HEK293 (cell line): ENCODE measurements around the gene HABP4.

Experiments used
- CTCF ChIA-PET: fragments of 350-600 bp; formaldehyde crosslinking; extraction: SDS; loops from one replicate; lab custom pipeline; 2021; ENCODE audit warnings: antibody characterized with exemption; lab: Yijun Ruan, JAX
- POLR2A ChIA-PET: fragments of 300-600 bp; formaldehyde crosslinking; extraction: SDS; loops from one replicate; lab custom pipeline; 2020; ENCODE audit warnings: antibody characterized with exemption, inconsistent platforms; lab: Yijun Ruan, JAX
- H3K27ac ChIP-seq: fragments of 200-500 bp; sonication (Bioruptor generic); 2 replicates; pipeline ENCODE4 v1.5.1; 2014; ENCODE audit warnings: low read depth, low read length, control low read depth, inconsistent platforms; ENCODE audit errors: extremely low read depth
- H3K36me3 ChIP-seq, 2 experiments: fragments of 200-500 bp in 1 of 2; sonication (Bioruptor generic) in 1 of 2; 1 replicate in 1 of 2; 2 replicates in 1 of 2; pipeline ENCODE4 v1.5.1; 2014 to 2017; ENCODE audit warnings: inconsistent platforms in 2 of 2, low read length in 2 of 2; ENCODE audit not compliant: control insufficient read depth in 2 of 2, insufficient read depth in 1 of 2
- H3K4me1 ChIP-seq: fragments of 200-500 bp; sonication (Bioruptor generic); 2 replicates; pipeline ENCODE4 v1.5.1; 2014; ENCODE audit warnings: mild to moderate bottlenecking, low read length, inconsistent platforms; ENCODE audit not compliant: control insufficient read depth, insufficient read depth
- H3K4me3 ChIP-seq: 2 replicates; pipeline ENCODE4 v1.5.1; 2011; ENCODE audit warnings: low read depth, mild to moderate bottlenecking, control low read depth, low read length, moderate library complexity
- H3K9me3 ChIP-seq: fragments of 200-500 bp; sonication (Bioruptor generic); 2 replicates; pipeline ENCODE4 v1.5.1; 2014; ENCODE audit warnings: low read depth, low read length, inconsistent platforms; ENCODE audit not compliant: control insufficient read depth, insufficient read depth
- BCL11A ChIP-seq: fragments of 450-650 bp; formaldehyde crosslinking; IDR thresholded peaks from 2 replicates; pipeline ENCODE4 v1.5.1; 2016; ENCODE audit warnings: low read depth, missing biosample characterization, missing genetic modification characterization
- GLIS1 ChIP-seq: fragments of 450-650 bp; formaldehyde crosslinking; IDR thresholded peaks from 2 replicates; pipeline ENCODE4 v1.5.1; 2016; ENCODE audit warnings: missing biosample characterization, missing genetic modification characterization
- IKZF3 ChIP-seq: fragments of 450-650 bp; IDR thresholded peaks from 2 replicates; pipeline ENCODE4 v1.5.0; 2018; ENCODE audit warnings: missing biosample characterization, mild to moderate bottlenecking, missing genetic modification characterization, moderate library complexity
- KLF10 ChIP-seq: fragments of 450-650 bp; IDR thresholded peaks from 2 replicates; pipeline ENCODE4 v1.5.1; 2018; ENCODE audit warnings: missing biosample characterization, mild to moderate bottlenecking, missing genetic modification characterization
- MEIS1 ChIP-seq: sonication (generic); formaldehyde crosslinking; IDR thresholded peaks from 2 replicates; pipeline ENCODE4 v1.8.1; 2022; ENCODE audit warnings: missing genetic modification reagents, mild to moderate bottlenecking, borderline replicate concordance
- PBX3 ChIP-seq: sonication (generic); formaldehyde crosslinking; IDR thresholded peaks from 2 replicates; pipeline ENCODE4 v1.8.1; 2022; ENCODE audit warnings: mild to moderate bottlenecking, moderate library complexity, missing genetic modification reagents
- ZNF114 ChIP-seq: fragments of 450-650 bp; formaldehyde crosslinking; IDR thresholded peaks from 2 replicates; pipeline ENCODE4 v1.5.0; 2017; ENCODE audit warnings: missing biosample characterization, missing genetic modification characterization
- ZNF16 ChIP-seq: fragments of 450-650 bp; formaldehyde crosslinking; IDR thresholded peaks from 2 replicates; pipeline ENCODE4 v1.5.1; 2016; ENCODE audit warnings: low read depth, missing biosample characterization, missing genetic modification characterization
- ZNF211 ChIP-seq: fragments of 450-650 bp; formaldehyde crosslinking; IDR thresholded peaks from 2 replicates; pipeline ENCODE4 v1.5.1; 2016; ENCODE audit warnings: low read depth, missing biosample characterization, missing genetic modification characterization
- ZNF221 ChIP-seq: fragments of 450-650 bp; formaldehyde crosslinking; IDR thresholded peaks from 2 replicates; pipeline ENCODE4 v1.5.1; 2017; ENCODE audit warnings: missing biosample characterization, missing genetic modification characterization, borderline replicate concordance
- ZNF350 ChIP-seq: fragments of 450-650 bp; formaldehyde crosslinking; IDR thresholded peaks from 2 replicates; pipeline ENCODE4 v1.5.0; 2017; ENCODE audit warnings: missing biosample characterization, mild to moderate bottlenecking, missing genetic modification characterization
- ZNF433 ChIP-seq: fragments of 450-650 bp; formaldehyde crosslinking; IDR thresholded peaks from 2 replicates; pipeline ENCODE4 v1.5.1; 2016; ENCODE audit warnings: missing biosample characterization, missing genetic modification characterization, low read depth
- ZNF518A ChIP-seq: fragments of 450-650 bp; formaldehyde crosslinking; conservative IDR thresholded peaks from 2 replicates; pipeline ENCODE4 v1.5.1; 2016; ENCODE audit warnings: low read depth, missing biosample characterization, missing genetic modification characterization
- ZNF561 ChIP-seq: fragments of 450-650 bp; IDR thresholded peaks from 2 replicates; pipeline ENCODE4 v1.5.1; 2018; ENCODE audit warnings: missing biosample characterization, missing genetic modification characterization, borderline replicate concordance
- ZNF624 ChIP-seq: fragments of 450-650 bp; formaldehyde crosslinking; IDR thresholded peaks from 2 replicates; pipeline ENCODE4 v1.5.1; 2017; ENCODE audit warnings: missing biosample characterization, missing genetic modification characterization
- ZNF658 ChIP-seq: fragments of 450-650 bp; formaldehyde crosslinking; IDR thresholded peaks from 2 replicates; pipeline ENCODE4; 2016; ENCODE audit warnings: missing biosample characterization, missing genetic modification characterization
- ZNF776 ChIP-seq: fragments of 450-650 bp; formaldehyde crosslinking; IDR thresholded peaks from 2 replicates; pipeline ENCODE4 v1.5.0; 2017; ENCODE audit warnings: missing biosample characterization, missing genetic modification characterization, borderline replicate concordance
- ZSCAN18 ChIP-seq: fragments of 450-650 bp; formaldehyde crosslinking; IDR thresholded peaks from 2 replicates; pipeline ENCODE4 v1.5.1; 2016; ENCODE audit warnings: missing biosample characterization, missing genetic modification characterization
- TF ChIP-seq, protein P1 (sequence below): fragments of 450-650 bp; formaldehyde crosslinking; IDR thresholded peaks from 2 replicates; pipeline ENCODE4 v1.5.1; 2017; ENCODE audit warnings: missing biosample characterization, missing genetic modification characterization
- TF ChIP-seq, protein P2 (sequence below): IDR thresholded peaks from 2 replicates; pipeline ENCODE4 v1.6.1; 2011; ENCODE audit warnings: mild to moderate bottlenecking, low read depth, low read length, borderline replicate concordance

HABP4 gene

GRCh38 chr9:96501633-96502538 lies 51.9 kb downstream of the HABP4 start (continued):
- TF ChIP-seq ZNF114 (tag by site-specific recombination) = no peak
- TF ChIP-seq GLIS1 (tag by site-specific recombination) = no peak
- no peak for TF ChIP-seq ZSCAN18 (tag by site-specific recombination)
- no peak for TF ChIP-seq MEIS1 (CRISPR knock-in tag)
- no peak for TF ChIP-seq ZNF776 (tag by site-specific recombination)
- TF ChIP-seq ZNF433 = no peak
- TF ChIP-seq ZNF658 = no peak

DNA sequence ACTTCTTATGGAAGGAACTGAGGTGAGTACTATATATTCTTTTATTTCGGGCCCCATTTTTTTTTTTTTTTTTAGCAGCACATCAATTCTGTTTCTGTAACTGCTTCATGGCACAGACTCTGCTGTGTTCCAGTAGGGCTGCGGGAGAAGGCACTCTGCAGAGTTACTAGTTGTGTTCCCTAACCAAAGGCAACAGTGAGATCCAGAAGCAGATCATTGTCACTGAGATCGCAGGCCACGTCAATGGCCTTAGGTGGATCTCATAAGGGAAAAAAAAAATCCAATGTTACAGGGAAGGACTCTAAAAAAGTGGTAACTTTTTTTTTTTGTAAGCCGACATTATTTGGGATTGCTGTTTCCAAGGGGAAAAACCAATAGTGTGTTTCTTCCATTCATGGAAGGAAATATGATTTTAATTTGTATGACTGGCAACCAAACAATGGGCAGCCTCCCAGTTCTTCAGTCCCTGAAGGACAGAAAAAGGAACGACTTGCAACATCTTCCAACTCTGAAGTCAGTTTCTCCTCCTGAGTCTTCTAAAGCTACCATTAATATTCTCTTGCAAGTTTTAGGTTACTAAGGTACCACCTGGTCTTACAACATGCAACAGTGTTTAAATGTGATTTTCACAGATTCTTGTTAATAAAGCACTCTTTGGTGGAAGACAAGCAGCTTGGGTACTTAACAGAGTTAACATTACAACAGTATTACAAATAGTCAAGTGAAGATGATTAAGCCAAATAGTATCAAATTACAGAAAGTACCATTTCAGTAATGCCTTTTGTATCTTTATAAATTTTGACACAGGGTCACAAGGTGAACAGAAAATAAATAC lies 52.8 kb downstream of the HABP4 start:
- Histone ChIP-seq H3K4me1 (no peaks in the 10 kb centered on the region), H3K27ac (no peak overlapping the region), H3K9me3 (no peaks in the 10 kb centered on the region), H3K36me3 (peaks cover 0 to 4% of the 10 kb centered on the region in 2 experiments; a peak in 1 of 3 replicates), H3K4me3 (no peak overlapping the region)
- CTCF ChIA-PET = interaction anchor here (0.6 kb wide), 1 partner anchor 425 kb away, joined by 4 read pairs; no protein-coding TSS in a partner anchor
- POLR2A ChIA-PET = no interaction called here
- no peak for TF ChIP-seq IKZF3 (tag by site-specific recombination)
- no peak for TF ChIP-seq ZNF561 (tag by site-specific recombination)
- TF ChIP-seq BCL11A = no peak
- TF ChIP-seq, protein P1, sequence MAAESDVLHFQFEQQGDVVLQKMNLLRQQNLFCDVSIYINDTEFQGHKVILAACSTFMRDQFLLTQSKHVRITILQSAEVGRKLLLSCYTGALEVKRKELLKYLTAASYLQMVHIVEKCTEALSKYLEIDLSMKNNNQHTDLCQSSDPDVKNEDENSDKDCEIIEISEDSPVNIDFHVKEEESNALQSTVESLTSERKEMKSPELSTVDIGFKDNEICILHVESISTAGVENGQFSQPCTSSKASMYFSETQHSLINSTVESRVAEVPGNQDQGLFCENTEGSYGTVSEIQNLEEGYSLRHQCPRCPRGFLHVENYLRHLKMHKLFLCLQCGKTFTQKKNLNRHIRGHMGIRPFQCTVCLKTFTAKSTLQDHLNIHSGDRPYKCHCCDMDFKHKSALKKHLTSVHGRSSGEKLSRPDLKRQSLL (tag by site-specific recombination) = no peak
- TF ChIP-seq PBX3 (CRISPR knock-in tag) = no peak
- no peak for TF ChIP-seq ZNF518A
- no peak for TF ChIP-seq ZNF350 (tag by site-specific recombination)
- no peak for TF ChIP-seq ZNF221 (tag by site-specific recombination)
- no peak for TF ChIP-seq ZNF211 (tag by site-specific recombination)
- TF ChIP-seq, protein P2, sequence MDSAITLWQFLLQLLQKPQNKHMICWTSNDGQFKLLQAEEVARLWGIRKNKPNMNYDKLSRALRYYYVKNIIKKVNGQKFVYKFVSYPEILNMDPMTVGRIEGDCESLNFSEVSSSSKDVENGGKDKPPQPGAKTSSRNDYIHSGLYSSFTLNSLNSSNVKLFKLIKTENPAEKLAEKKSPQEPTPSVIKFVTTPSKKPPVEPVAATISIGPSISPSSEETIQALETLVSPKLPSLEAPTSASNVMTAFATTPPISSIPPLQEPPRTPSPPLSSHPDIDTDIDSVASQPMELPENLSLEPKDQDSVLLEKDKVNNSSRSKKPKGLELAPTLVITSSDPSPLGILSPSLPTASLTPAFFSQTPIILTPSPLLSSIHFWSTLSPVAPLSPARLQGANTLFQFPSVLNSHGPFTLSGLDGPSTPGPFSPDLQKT = no peak
- TF ChIP-seq KLF10 (tag by site-specific recombination) = no peak
- no peak for TF ChIP-seq ZNF624 (tag by site-specific recombination)
- TF ChIP-seq ZNF16 = no peak
